Chondrocyte (in vitro differentiated cells): ENCODE measurements around the gene STPG2. TPM values are rescaled to one million over a fixed set of nuclear protein-coding genes. Genes with fewer than 3 reads are reported as not detected.
A peak's percentile ranks its signal among the peaks of the same experiment; 100 is the strongest.

Experiments
- DNase-seq: peaks from one replicate; pipeline ENCODE4 v3.0.0; 2021; ENCODE audit warnings: mixed read lengths, low spot score
- H3K27ac Mint-ChIP-seq: one replicate; pipeline ENCODE4 v1.8.0; 2021; ENCODE audit warnings: mild to moderate bottlenecking, moderate library complexity, mixed read lengths; ENCODE audit not compliant: unreplicated experiment
- H3K27me3 Mint-ChIP-seq: 2 replicates; pipeline ENCODE4 v1.8.0; 2021; ENCODE audit warnings: low read depth, mixed read lengths
- H3K36me3 Mint-ChIP-seq: 2 replicates; pipeline ENCODE4 v1.8.0; 2021; ENCODE audit warnings: low read depth, mixed read lengths
- H3K4me1 Mint-ChIP-seq: 2 replicates; pipeline ENCODE4 v1.8.0; 2021; ENCODE audit warnings: low read depth, mild to moderate bottlenecking, mixed read lengths
- H3K4me3 Mint-ChIP-seq: one replicate; pipeline ENCODE4 v1.8.0; 2021; ENCODE audit warnings: mild to moderate bottlenecking, moderate library complexity, mixed read lengths; ENCODE audit not compliant: unreplicated experiment
- H3K9me3 Mint-ChIP-seq: 2 replicates; pipeline ENCODE4 v1.8.0; 2021; ENCODE audit warnings: low read depth, mixed read lengths
- CTCF ChIP-seq: fragments of 200-600 bp; sonication (generic); IDR thresholded peaks from 2 replicates; pipeline ENCODE4 v1.5.0; 2021; ENCODE audit warnings: antibody characterized with exemption, mild to moderate bottlenecking, moderate library complexity
- long read RNA-seq: library from polyadenylated mRNA; stranded (forward); transcript quantifications from one replicate; pipeline ENCODE4 v2.0.0, GENCODE V29; 2021
- total RNA-seq: library from RNA; stranded (reverse); gene quantifications from 3 replicates; pipeline ENCODE4 v1.2.1, GENCODE V29; 2021

STPG2 gene
- total RNA-seq = 0.12 to 0.77 TPM in 2 of 3 replicates, not detected in the other
- long read RNA-seq, partial matches to known transcripts = 0 of 1 reads
- long read RNA-seq, other reads (novel, unspliced or antisense) = 1 of 1 reads

GRCh38 chr4:98143001-98143899, at the start of gene STPG2:
STPG2 (minus strand) TSS chr4:98143476.
- peak; percentile 82 for TF ChIP-seq CTCF
- peak; percentile 93 for DNase-seq
- peak within 1 kb of the TSS; percentile 82 for H3K27ac Mint-ChIP-seq
- no peaks in the 10 kb centered on the region for H3K36me3 Mint-ChIP-seq
- no peaks in the 10 kb centered on the region for H3K9me3 Mint-ChIP-seq
- H3K27me3 Mint-ChIP-seq = peaks cover 9% of the 10 kb centered on the region
- peaks cover 21% of the 10 kb centered on the region for H3K4me1 Mint-ChIP-seq
- H3K4me3 Mint-ChIP-seq = peak within 1 kb of the TSS; percentile 94

- DNase-seq = no peak
- H3K4me3 Mint-ChIP-seq = no peak overlapping the region
- peaks cover 7% of the 10 kb centered on the region for H3K9me3 Mint-ChIP-seq
- no peaks in the 10 kb centered on the region for H3K4me1 Mint-ChIP-seq
- no peaks in the 10 kb centered on the region for H3K27me3 Mint-ChIP-seq
- H3K36me3 Mint-ChIP-seq = peaks cover 2% of the 10 kb centered on the region
- no peak for TF ChIP-seq CTCF
- no peak overlapping the region for H3K27ac Mint-ChIP-seq
Observed at GRCh38 chr4:98185279-98185678, 42.0 kb upstream of the STPG2 start.

GRCh38 chr4:98181809-98182208, 38.5 kb upstream of the STPG2 start:
- no peak for TF ChIP-seq CTCF
- Mint-ChIP-seq H3K9me3 (no peaks in the 10 kb centered on the region), H3K4me1 (no peaks in the 10 kb centered on the region), H3K4me3 (no peak overlapping the region), H3K36me3 (no peaks in the 10 kb centered on the region), H3K27me3 (peaks cover 2% of the 10 kb centered on the region), H3K27ac (no peak overlapping the region)
- no peak for DNase-seq

- no peaks in the 10 kb centered on the region for H3K9me3 Mint-ChIP-seq
- peaks cover 2% of the 10 kb centered on the region for H3K27me3 Mint-ChIP-seq
- H3K27ac Mint-ChIP-seq = no peak overlapping the region
- no peak for DNase-seq
- no peaks in the 10 kb centered on the region for H3K4me1 Mint-ChIP-seq
- no peaks in the 10 kb centered on the region for H3K36me3 Mint-ChIP-seq
- TF ChIP-seq CTCF = no peak
- no peak overlapping the region for H3K4me3 Mint-ChIP-seq
Observed at GRCh38 chr4:98179951-98180350, 36.7 kb upstream of the STPG2 start.

- Mint-ChIP-seq H3K4me3 (no peak overlapping the region), H3K9me3 (peaks cover 2% of the 10 kb centered on the region), H3K27me3 (peaks cover 2% of the 10 kb centered on the region)
Observed at GRCh38 chr4:98176531-98176930, 33.3 kb upstream of the STPG2 start.

More at GRCh38 chr4:98176531-98176930, 33.3 kb upstream of the STPG2 start:
- no peak for TF ChIP-seq CTCF
- no peaks in the 10 kb centered on the region for H3K4me1 Mint-ChIP-seq
- DNase-seq = no peak
- no peak overlapping the region for H3K27ac Mint-ChIP-seq
- H3K36me3 Mint-ChIP-seq = no peaks in the 10 kb centered on the region
